Measurements from ENCODE around the gene CTXN1.

The CTXN1 gene

DNA sequence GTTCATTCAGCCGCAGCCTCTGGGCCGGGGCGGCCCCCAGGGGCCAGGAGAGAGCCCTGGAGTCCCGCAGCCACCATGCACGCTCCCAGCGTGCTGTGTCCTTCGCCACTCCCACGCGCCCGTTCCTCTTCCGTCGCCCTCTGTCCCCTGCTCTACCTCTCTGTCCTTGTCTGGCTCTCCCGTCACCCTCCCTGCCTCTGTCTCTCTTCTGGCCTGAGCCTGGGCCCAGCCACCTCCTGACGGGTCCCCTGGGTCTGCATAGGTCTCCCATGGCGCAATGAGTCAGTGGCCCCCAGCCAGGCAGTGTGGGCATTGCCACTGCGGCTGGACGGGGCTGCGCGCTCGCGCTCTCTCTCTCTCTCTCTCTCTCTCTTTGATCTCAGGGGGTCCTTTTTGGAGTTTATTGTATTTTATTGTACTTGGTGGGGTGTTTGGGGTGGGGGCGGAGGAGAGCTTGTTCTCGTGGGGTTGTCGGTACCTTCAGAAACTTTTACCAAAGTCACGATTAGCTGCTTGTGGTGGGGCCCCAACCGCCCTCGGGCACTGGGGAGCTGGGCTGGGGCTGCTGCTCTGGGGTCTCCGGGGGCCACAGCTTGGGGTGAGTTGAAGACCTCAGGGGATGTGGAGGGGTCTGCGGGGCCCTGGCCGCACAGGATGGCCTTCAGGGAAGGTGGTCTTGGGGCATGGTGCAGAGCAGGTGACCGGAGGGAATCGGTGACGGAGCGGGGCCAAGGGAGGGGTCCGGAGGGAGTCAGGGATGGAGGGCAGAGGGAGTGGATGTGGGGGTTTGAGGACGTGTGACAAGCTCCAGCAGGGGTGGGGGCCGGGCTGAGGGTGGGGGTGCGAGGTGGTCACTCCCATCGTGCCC is 13.0 kb downstream of the CTXN1 start:
- no peak for DNase-seq

DNA sequence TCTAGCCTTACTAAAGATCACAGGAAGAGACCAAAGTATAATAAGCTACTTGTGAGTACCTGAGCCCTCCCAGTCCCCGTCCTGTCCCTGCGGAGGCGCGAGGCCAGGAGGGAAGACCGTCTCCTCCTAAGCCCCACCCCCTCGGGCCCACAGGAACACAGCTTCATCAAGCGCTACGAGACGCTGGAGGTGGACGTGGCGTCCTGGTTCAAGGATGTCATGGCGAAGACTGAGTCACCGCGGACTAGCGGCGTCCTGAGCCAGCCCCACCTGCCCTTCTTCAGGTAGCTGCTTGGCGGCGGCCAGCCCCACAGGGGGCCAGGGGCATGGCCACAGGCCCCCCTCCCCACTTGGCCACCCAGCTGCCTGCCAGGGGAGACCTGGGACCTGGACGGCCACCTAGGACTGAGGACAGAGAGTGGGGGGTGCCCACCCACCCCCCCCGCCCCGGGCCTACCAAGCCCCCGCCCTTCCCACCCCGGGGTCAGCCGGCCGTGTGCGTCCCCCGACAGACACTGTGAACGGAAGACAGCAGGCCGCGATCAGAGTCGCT is 13.7 kb downstream of the CTXN1 start:
- DNase-seq, result no peak

DNA sequence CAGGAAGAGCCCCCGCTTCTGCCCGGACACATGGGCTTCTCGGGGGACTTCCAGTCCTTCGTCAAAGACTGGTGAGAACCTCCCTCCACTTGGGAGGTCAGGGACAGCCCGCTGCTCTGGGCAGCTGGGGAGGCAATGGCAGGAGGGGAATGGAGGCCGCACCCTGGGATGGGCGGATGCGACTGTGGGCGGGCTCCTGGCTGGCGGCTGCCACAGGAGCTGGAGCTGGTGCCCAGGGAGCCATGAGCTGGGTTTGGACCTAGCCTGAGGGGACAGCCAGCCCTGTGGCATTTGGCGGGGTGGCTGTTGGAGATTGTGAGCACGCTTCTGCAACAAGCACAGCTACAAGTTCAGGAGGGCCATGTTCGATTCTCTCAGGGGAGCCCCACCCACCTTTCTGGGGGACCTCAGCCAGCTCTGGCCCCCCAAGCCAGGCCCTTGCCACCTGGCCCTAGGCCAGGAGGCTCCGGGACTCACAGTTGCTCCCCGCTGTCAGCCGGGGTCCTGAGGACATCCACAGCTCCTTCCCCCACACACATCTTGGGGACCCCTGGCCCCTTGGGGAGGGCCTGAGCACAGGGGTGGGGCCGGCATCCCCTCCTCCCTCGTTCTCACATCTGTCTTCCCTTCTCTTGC is 14.3 kb downstream of the CTXN1 start:
- no peak for DNase-seq

DNA sequence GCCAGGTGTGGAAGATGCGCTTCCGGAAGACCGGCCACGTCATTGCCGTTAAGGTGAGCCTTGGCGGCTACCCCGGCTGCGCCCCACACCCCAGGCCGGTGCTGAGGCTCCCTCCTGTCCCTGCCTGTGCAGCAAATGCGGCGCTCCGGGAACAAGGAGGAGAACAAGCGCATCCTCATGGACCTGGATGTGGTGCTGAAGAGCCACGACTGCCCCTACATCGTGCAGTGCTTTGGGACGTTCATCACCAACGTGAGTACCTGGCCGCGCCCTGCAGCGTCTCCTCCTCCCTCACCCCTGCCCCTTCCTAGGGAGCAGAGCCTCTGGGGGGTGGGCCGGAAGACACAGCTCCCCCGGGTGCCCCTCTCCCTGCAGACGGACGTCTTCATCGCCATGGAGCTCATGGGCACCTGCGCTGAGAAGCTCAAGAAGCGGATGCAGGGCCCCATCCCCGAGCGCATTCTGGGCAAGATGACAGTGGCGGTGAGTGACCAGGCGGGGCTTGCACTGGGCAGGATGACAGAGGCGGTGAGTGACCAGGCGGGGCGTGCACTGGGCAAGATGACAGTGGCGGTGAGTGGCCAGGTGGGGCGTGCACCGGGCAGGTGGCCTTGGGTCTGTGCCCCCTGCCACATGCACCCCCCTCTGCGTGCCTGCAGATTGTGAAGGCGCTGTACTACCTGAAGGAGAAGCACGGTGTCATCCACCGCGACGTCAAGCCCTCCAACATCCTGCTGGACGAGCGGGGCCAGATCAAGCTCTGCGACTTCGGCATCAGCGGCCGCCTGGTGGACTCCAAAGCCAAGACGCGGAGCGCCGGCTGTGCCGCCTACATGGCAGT is 15.4 kb downstream of the CTXN1 start:
- no peak for DNase-seq

DNA sequence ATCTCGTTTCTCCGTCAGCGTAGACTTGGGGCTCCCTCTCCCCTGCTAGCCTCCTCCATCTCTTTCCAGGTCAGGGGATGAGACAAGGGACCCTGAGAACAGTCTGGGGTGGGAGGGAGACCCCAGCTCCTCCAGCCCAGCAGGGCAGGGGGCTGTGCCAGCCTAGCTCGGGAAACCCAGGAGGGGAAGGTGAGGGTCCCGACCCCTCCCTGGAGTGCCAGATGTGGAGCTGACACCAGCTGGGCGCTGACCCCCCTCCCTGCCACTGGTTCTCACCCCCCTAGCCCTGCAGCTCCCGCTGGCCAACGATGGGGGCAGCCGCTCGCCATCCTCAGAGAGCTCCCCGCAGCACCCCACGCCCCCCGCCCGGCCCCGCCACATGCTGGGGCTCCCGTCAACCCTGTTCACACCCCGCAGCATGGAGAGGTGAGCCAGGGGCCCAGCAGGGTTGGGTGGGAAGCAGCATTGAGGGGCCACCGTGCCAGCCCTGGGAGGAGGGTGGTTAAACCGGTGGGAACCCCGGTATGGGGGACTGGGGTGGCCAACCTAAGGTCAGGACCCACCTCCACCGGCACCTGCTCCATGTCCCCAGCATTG is 16.4 kb downstream of the CTXN1 start:
- no peak for DNase-seq

DNA sequence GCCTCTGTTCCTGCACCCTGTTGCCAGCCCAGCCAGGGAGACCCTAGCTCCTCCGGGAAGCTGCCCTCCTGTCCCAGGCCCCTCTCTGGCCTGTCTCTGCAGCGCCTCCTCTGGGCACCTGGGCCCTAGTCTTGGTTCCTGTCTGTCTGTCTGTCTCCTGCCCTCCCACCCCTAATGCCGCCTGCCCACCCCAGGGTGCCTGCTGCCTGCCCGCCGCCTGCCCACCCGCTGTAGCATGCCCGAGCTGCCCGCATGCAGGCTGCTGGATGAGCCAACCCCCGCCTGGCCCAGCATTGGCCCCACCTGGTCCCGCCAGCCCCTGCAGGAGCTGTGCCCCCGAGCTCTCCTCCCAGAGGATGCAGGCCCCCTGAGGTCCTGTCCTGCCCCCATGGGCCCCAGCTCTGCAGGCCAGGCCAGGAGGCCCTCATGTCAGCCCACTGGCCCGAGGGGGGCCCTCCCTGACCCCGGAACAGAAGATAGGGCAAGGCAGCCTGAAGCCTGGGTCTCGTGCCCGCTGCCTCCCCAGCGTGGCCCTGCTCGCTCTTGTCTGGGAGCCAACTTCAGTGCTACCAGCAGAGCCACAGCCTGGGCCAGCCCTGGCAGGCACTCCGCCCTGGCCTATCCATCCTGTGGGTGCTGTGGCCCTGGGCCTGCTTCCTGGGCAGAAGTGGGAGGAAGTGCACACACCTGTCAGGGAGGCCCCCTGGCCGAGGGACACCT is 17.0 kb downstream of the CTXN1 start:
- no peak for DNase-seq

DNA sequence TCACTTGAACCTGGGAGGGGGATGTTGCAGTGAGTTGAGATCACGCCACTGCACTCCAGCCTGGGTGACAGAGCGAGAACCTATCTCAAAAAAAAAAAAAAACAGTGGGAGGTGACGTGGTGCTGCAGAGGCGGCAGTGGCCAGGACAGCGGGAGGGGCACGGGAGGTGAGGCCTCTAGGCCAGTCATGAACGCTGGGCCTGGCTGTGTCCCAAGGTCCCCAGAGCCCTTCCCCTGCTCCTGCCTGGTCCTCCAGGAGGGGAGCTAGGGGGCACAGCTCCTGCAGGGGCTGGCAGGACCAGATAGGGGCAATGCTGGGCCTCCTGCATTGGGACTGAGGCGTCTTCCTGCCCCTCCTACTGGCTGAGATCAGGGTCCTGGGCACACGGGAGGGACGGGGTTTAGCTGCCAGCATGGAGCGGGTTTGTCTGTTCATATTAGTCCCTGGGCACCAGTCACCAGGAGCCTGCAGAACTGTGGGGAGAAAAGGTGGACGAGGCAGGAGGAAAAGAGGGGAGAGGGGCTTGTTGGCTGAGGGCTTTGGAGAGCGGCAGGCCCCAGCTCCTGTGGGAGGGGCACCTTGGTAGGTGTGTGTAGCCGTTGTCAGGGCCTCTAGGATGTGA is 17.7 kb downstream of the CTXN1 start:
- no peak for DNase-seq

DNA sequence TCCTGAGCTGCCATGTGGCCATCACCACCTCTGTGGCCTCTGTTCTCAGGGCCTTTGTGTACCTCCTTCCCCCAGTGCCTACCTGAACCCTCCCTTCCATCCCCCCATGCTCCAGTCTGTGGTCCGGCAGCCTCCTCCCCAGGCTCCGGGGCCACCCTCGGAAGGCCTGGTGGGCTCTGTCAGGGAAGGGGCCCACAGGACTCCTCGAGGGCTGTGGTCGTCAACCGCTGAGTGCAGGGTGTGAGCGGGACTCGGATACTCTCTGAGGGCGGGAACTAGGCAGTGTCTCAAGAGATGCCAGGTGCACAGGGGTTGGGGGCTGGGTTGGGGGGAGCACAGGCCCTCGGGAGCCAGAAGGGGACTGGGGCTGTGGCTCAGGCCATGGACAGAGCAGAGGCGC is 18.4 kb downstream of the CTXN1 start:
- DNase-seq, result no peak

DNA sequence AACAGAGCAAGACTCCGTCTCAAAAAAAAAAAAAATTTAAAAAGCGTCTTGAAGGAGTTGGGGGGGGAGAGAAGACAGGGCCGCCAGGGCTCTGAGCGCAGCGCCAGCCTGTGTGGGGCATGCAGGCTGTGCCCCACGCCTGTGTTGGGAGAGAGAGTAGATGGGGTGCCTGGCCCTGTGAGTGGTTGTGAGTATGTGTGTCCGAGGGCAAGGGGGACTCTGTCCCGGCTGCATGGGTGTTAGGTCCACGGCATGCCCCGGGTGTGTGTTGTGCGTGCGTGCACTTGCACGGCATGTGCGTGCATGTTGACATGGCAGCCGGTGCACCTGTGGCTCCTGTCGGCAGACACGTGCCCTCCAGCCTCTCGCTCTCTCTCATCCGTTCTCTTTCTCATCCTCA is 18.8 kb downstream of the CTXN1 start:
- DNase-seq, result no peak

DNA sequence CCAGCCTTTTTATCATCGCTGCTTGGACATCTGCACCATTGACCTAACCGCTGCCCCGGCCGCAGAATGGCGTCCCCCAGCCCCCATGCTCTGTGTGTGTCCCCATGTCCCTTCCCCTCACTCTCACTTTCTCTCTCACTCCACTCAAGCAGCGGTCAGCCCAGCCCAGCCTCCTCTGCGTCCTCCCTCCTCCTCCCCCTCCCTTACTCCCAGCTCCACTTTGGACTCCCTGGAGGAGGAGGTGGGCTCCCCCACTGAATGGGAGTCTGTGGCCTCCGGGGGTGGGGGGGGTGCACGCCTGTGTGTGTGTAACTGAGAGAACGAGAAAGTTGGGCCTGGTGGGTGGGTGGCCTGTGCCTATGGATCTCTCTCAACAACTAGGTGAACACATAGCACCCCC is 20.1 kb downstream of the CTXN1 start:
- no peak for DNase-seq

DNA sequence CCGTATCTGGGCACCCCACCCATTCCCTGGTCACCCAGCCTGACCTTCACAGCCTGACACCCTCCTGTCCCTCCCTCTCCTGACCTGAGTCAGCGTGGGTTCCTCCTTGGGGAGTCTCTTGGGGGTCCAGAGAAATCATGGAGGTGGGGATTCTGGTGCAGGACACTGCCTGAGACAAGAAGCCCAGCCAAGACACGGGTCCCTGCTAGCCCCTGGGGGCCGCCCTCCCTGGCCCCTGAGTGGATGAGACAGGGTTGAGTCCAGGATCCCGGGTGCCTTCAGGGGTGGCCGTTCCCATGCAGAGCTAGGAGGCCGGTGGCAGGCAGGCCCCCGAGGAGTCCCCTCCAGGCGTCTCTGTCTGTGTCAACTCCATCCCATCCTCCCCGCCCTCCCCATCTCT is 20.7 kb downstream of the CTXN1 start:
- no peak for DNase-seq

DNA sequence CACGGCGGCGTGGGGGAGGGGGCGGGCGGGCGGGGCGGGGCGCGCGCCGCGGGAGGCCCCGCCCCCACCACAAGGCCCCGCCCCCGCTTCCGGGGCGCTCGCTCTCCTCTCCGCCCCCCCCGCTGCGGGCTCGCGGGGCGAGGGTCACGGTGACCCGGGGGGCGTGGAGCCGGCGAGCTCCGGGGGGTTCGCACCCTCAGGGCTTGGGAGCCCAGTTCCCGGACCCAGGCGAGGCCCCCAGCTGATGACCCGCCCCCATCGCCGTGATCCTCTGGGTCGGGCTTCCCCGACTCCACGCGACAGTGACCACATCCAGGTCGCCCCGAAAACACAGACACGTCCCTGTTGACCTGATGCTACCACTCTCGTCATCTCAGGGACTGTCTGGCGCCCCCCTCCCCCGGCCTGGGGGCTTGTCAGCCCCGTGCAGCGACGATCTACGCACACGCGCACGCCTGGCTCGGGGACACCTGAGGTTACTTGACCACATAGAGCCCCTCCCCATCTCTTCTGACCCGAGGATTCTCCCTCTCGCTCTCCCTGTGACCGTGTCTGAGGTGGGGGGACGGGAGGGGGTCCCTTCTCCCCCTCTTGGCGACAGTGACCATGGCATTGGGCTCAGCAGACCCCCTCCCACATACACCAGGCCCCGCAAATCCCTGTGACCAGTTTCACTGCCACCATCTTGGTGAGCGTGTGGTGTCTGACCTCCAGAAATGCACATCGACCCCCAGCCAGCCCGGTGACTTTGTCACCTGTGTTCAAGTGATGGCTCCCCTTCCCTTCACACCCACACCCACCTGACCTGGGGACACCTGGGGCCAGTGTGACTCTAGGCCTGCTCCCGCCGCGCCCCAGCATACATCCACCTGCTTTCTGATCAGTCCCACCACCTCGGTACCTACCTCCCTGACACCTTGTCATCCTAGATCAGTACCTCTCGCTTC is 21.6 kb downstream of the CTXN1 start:
- peak; percentile 73 for DNase-seq

DNA sequence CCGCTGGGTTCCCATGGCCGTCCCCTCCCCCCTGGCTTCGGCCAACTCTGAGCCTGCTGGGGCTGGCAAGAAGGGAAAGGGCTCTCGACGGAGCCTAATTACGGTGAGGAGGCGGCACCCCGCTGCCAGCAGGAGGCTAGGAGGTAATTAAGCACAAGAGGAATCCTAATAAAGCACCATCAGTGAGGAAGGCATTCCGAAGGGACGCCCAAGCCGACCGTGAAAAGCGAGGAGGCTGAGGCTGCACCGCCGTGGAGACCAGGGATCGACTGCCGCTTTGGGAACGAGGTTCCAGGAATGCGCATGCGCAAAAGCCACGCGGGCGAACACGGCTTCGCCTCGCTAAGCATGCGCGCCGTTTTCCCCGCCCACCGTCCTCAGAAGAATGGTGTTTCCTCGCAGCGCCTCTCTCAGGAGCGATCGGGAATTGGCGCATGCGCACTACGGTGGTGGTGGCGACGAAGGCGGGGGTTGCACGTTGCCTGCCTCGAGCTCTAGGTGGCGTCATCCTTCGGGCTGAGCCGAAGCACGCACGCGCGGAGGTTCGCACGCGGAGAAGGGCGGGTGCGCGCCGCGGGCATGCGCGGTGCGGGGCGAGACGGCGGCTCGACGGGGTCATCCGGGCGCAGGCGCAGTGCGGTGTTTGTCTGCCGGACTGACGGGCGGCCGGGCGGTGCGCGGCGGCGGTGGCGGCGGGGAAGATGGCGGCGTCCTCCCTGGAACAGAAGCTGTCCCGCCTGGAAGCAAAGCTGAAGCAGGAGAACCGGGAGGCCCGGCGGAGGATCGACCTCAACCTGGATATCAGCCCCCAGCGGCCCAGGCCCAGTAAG is 22.5 kb downstream of the CTXN1 start, which contains the start of gene MAP2K7:
TSS of gene MAP2K7 (plus strand) at position 634 of the 830 bp plus-strand sequence. CDS start at position 702, 68 bp downstream.
- DNase-seq, result peak; percentile 100

DNA sequence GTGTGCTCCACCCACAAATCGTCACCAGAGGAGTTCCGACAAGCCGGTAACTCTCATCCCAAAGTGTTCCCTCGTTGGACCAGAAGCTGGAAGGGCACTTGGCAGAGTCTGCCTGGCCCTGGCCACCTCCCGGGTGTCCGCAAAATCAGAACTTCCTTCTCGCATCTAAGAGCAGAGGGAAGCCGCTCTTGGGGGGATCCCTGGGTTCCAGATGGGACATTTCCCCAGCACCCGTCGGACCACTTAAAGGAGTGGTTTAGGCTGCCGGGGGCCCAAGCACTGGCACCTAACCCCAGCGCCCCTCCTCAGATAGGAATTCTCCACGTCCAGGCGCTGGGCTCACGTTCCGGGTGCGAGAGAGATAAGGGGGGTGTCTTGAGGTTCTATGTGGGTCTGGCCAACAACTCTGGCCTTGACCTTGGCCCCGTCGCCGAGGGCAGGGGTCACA is 23.1 kb downstream of the CTXN1 start:
- no peak for DNase-seq

DNA sequence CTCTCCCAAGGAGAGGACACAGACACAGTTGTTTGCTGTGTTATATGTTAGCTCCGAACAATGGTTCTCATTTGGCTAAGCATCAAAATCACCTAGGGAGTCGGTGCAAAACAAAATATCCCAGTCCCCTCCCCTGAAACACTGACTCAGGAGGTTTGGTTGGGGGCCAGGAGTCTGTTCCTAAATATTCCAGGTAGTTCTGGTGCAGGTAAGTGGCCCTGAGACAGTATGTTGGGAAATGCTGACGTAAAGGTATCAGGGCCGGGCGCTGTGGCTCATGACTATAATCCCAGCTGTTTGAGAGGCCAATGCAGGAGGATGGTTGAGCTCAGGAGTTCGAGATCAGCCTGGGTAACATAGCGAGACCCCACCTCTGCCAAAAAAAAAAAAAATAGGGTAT is 24.6 kb downstream of the CTXN1 start:
- no peak for DNase-seq

DNA sequence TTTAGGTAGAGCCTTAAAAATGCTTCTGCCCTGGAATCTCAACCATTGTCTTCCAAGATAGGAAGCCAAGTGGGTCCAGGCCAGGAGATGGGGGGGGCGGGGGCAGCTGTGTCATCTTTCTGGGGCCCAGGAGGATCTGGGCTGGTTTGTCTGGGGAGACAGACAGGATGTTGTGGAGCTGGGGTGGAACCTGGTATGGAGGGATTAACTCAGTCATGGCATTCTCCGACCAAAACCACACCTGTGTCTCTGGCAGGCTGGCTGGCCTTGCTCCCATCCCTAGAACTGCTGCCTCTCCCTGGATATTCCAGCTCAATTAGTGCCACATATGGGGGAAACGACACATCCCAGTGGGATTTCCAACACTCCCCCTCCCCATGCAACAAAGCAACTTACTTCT is 25.0 kb downstream of the CTXN1 start:
- DNase-seq, result no peak

DNA sequence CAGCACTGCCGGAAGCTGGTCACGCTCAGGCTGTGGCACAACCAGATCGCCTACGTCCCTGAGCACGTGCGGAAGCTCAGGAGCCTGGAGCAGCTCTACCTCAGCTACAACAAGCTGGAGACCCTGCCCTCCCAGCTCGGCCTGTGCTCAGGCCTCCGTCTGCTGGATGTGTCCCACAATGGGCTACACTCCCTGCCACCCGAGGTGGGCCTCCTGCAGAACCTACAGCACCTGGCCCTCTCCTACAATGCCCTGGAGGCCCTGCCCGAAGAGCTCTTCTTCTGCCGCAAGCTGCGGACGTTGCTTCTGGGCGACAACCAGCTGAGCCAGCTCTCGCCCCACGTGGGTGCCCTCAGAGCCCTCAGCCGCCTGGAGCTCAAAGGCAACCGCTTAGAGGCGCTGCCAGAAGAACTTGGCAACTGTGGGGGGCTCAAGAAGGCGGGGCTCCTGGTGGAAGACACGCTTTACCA is 25.5 kb downstream of the CTXN1 start:
- DNase-seq, result no peak

DNA sequence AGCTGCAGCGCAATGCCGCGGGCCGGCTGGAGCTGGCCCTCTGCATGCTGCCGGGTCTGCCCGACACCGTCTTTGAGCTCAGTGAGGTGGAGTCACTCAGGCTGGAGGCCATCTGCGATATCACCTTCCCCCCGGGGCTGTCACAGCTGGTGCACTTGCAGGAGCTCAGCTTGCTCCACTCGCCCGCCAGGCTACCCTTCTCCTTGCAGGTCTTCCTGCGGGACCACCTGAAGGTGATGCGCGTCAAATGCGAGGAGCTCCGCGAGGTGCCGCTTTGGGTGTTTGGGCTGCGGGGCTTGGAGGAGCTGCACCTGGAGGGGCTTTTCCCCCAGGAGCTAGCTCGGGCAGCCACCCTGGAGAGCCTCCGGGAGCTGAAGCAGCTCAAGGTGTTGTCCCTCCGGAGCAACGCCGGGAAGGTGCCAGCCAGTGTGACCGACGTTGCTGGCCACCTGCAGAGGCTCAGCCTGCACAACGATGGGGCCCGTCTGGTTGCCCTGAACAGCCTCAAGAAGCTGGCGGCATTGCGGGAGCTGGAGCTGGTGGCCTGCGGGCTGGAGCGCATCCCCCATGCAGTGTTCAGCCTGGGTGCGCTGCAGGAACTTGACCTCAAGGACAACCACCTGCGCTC is 26.1 kb downstream of the CTXN1 start:
- no peak for DNase-seq

DNA sequence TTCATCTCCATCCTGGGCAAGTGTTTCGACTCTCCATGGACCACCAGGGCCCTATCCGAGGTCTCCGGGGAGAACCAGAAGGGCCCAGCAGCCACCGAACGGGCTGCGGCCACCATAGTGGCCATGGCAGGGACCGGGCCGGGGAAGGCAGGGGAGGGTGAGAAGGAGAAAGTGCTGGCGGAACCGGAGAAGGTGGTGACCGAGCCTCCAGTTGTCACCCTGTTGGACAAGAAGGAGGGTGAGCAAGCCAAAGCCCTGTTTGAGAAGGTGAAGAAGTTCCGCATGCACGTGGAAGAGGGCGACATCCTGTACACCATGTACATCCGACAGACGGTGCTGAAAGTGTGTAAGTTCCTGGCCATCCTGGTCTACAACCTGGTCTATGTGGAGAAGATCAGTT is 27.0 kb downstream of the CTXN1 start:
- DNase-seq, result no peak
